HL-60/S4 (cell line): ENCODE results near the gene EML3.
"Not testable (repeated sequence)": the region's sequence is repeated elsewhere in the genome, so short reads cannot be mapped to it uniquely, and the experiment has no call there.

Experiments
- in situ Hi-C: fragments of 300-500 bp; cut with MboI; formaldehyde crosslinking; loops from 2 replicates; pipeline ENCODE4 v1.14.3; 2022; ENCODE audit warnings: low sequenced_read_pairs

Gene EML3

DNA sequence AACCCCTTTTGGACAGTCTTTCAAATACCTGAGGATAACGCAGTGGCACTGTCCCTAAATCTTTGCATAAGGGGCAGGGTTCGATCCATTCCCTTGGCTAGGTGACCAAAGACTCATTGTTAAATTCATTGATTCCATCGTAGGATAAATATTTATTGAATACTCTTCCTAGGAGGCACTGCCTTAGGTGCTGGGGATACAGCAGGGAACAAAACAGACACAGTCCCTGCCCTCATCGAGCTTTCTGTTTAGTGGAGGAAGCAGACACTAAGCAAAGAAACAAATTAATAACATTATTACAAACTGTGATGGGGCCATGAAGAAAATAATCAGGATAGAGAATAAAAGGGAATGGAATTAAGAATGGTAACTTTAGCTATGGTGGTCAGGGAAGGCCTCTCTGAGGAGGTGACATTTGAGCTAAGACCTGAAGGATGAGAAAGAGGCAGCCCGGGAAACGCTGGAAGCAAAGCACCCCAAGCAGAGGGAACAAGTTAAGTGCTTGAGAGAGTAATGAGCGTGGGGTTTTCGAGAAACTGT, 8.5 kb upstream of the EML3 start:
- in situ Hi-C loops: no loop called here

DNA sequence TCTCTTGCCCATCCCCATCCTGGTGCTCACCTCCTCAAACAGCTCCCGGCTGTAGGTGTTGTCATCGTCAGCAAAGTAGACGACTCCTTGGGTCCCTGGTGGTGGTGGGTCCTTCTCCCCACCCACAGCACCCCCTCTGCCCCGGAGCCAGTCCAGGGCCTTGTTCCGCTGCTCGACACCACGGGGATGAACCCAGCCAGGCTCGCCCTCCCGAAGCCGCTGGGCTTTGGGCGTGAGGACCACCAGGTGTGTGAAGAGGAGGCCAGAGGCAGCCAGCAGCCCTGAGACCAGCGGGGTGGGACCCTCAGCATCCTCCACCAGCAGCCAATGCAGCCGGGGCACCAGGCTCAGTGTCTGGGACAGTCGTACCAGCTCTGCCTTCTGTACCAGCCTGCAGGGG, 4.4 kb upstream of the EML3 start:
- in situ Hi-C loops: not testable (repeated sequence)

DNA sequence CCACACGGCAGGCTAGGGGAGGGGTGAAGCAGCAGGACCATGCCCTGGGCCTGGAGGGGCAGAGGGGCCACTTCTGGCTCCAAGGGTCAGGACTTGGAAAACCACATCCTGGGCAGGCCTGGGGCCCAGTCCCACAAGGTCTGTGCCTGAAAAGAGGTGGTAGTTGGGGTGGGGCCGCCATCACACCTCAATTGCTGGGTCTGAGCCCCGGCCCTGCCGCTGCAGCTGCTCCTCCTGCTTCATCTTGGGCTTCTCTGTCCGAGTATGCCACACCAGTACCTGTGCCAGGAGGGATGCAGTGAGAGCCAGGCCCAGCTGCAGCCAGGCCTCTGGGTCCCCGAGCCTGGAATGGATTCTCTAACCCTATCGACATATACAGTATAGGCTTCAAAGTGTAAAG, 2.9 kb upstream of the EML3 start:
- in situ Hi-C loops: no loop called here

DNA sequence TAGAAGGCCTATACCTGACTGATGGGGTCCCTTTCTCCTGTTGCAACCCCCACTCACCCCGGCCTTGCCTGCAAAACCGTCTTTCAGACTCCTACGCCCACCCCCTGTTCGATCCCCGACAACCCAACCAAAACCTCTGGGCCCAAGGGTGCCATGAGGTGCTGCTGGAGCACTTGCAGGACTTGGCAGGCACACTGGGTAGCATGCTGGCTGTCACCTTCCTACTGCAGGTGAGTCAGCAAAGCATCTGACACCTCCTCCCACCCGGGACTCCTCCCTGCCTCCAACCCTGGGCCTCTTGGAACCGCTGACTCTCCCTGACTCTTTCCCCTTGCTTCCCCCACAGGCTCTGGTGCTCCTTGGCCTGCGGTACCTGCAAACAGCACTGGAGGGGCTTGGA, 1.7 kb upstream of the EML3 start:
- in situ Hi-C loops: no loop called here

DNA sequence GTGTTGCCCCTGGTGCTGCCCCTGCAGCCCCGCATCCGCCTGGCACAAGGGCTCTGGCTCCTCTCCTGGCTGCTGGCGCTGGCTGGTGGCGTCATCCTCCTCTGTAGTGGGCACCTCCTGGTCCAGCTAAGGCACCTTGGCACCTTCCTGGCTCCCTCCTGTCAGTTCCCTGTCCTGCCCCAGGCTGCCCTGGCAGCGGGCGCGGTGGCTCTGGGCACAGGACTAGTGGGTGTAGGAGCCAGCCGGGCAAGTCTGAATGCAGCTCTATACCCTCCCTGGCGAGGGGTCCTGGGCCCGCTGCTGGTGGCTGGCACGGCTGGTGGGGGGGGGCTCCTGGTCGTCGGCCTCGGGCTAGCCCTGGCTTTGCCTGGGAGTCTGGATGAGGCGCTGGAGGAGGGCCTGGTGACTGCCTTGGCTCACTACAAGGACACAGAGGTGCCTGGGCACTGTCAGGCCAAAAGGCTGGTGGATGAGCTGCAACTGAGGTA, 760 bp upstream of the EML3 start:
- in situ Hi-C loops: no loop called here

DNA sequence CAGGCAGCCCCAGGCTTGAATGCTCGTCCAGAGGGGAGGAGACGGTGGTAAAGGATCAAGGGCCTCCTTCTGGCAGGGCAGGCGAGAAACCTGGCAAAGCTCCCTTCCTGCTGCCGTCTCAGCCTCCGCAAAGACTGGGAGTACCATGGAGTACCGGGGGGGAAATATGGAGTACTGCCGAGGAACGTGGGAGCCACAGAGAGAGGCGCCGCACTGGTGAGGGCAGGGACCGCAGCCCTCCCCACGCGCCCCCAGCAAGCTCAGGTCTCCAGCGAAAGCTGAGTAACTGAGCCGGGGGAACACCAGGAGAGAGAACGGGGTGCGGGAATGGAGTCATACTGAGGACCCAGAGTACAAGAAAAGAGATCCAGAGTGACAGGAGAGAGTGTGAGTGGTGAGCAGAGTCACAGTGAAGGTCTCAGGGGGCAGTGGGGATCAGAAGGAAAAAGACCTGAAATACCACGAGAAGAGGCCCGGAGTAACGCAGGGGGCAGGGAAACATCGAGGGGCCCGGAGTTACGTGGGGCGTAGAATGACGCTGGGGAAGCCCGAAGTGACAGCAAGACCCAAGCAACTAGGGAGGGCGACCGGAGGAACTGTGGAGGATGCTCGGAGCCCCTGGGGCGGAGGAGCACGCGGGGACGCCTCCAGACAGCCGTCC, 740 bp downstream of the EML3 start:
- in situ Hi-C loops: no loop called here

DNA sequence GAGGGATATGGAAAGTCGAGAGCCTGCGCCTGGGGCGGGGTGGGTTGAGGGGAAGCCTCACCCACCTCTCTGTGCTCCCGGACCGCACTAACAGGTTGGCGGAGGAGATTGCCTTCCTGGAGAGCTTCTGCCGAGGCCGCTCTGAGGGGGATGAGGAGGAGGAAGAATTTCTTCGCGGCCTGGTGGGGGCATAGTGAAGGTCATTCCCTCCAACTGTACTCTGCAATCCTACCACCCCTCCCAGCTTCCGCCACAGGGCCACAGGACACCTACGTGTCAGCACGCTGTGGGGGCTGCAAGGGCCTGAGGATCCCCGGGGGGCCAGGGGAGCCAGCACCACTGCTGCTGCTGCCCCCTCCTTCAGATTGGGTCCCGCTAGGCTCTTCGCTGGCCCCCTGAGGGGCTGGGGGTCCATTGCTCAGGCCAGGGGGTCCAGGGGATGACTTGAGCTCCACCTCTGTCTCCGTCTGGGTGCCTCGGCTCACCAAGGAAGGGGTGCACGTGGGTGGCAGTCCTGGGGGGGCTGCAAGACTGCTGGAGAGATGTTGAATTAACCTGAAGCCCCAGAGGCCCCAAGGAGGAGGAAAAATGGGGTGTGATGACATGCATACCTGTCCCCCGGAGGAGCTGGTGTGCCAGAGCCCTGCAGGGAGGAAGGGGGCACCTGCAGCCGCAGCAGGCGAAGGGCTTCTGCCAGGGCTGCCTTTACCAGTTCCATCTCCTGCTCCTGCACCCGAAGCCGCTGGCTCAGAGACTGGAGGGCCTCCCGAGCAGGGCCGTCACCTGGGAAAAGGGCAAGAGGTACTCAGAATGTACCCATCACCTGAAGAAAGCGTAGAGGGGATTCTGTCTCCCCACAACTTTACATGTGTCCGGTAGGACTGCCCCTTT, 1.5 kb downstream of the EML3 start:
- in situ Hi-C loops: no loop called here

DNA sequence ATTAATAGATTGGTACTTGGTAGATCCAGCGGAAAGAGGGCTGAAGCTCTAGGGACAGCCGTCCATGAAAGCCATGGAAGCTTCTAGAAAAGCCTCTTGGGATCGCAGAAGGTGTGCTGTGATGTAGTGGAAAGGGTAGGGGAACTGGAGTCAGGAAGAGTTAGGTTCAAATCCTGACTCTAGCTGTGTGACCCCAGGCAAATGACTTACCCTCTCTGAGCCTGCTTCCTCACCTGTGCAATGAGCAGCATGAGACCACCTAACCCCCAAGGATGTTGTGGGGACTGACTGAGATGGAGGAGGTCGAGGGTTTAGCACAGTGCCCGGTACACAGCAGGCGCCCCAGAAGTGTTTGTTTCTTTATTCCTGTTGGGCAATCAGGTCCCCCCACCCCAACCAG, 2.2 kb downstream of the EML3 start:
- in situ Hi-C loops: no loop called here

DNA sequence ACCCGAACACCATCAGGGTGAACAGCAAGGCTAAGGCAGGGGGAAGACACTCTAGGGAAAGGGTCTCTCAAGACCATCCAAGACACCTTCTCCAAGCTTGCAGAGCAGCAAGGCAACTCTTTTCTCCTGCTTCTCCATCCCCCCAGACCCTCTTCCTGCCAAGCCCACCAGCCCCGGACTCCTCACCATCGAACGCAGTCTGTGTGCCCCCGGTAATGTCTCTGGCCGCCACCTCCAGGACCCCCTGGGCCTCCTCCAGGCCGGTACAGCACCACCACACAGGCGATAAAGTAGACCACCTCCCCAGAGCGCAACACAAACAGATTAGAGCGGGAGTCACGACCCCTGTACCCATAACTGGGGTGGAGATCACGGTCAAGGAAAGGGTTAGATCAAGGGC, 3.8 kb downstream of the EML3 start:
- in situ Hi-C loops: no loop called here

DNA sequence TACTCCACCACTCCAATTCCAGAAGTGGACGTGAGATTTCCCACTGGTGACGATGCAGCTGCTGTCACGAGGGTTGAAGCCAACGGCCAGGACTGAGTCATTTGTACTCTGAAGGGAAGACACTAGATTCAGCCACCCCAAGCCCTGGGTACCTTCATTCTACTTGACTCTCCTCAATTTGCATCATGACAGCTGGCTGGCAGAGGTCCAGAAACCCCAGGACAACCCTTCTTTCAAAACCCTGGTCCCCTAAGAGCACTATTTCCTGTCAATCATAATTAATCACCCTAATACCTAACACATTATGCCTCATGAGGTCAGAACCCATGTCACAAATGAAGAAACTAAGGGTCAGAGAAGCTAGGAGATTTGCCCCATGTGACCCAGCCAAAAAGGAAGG, 4.9 kb downstream of the EML3 start:
- in situ Hi-C loops: no loop called here

DNA sequence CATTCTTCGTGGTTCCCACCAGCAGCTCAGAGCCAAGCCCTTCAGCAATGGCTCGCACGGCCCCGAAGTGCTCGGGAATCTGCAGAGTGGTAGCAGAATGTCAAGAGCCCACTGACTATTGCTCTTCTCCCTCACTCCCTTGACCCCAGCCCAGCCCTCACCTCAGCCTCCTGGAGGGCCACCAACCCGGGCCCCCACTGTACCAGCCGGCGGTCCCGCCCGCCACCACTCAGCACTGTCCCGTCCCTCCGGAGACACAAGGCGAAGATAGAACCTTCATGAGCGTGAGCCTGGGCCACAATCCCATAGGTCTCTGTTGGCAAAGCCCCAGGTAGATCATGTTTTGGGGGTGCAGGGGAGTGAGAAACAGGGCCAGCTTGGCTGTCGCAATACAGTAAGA, 6.7 kb downstream of the EML3 start:
- in situ Hi-C loops: no loop called here

DNA sequence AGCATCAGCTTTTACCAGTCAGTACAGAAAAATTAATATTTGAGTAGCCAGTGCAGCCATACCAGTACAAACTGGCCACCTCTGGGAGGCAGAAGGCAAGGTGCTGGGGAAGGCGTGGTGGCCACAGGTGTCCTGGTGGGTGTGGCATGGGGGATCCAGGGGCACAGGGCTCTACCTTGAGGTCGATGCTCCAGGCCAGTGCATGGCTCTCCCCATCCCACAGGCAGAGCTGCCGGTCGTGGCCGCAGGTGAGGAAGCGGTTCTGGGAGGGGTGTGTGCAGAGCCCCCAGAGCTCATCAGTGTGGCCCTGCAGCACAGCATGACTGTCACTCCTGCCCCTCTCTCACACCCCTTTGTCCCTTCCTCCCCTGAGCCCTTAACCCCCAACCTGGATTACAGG, 7.1 kb downstream of the EML3 start:
- in situ Hi-C loops: no loop called here

DNA sequence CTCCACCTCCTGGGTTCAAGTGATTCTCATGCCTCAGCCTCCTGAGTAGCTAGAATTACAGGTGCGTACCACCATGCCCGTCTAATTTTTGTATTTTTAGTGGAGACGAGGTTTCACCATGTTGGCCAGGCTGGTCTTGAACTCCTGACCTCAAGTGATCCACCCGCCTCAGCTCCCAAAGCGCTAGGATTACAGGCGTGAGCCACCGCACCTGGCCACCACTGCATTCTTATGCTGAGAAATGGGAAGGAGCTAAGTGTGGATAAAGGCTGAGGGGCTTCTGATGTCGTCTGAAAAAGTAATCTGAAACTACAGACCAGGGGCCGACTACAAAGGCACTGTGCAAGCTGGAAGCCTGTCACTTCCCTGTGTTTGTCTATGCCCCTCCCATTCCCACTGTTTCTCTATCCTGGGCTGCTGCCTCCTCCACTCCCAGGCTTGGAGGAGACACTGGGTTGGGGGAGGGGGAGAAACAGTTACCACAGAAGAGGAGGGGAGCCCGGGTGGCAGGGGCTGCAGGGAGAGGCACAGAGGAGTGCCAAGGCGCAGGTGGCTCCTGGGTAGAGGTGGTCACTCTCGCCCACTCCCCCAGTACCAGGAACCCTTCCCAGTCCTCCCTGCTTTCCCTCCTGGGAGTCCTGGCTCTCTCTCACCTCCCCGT, 8.0 kb downstream of the EML3 start:
- in situ Hi-C loops: no loop called here

DNA sequence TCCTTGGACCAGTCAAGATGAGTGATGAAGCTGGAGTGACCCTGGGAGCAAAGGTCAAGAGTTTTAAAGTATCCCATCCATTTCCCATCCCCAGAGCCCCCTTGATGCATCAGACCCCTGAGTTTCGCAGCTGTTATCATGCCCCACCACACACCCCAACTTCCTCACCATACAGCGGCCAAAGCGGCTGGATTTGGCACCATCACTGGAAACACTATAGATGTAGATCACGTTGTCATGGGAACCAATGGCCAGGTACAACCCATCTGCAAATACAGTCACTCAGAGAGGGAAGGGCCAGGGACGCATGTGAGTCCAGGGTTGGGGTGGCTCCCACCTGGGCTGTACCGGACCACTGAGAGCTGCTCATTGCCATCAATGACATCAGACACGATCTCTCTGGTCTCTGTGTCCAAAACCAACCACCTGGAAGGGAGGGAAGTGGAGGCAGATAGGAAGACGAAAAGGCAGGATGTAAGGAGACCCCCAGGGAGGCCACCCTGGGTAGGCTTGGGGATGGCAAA, 8.7 kb downstream of the EML3 start:
- in situ Hi-C loops: no loop called here

DNA sequence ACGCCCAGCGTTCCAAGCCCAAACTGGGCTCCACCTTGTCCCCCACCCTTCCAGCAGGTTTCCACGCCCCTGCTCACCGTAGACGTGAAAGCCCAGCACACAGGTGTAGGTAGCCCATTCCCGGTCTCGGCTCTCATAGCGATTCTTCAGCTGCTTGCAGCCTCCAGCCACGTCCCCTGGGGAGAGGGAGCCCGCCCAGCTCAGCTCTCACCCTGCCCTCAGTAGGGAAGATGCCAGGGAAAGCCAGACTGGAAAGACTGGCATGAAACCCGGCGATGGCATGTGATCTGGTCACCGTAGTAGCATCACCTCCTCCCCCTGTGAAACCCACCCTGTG, 9.5 kb downstream of the EML3 start:
- in situ Hi-C loops: no loop called here

DNA sequence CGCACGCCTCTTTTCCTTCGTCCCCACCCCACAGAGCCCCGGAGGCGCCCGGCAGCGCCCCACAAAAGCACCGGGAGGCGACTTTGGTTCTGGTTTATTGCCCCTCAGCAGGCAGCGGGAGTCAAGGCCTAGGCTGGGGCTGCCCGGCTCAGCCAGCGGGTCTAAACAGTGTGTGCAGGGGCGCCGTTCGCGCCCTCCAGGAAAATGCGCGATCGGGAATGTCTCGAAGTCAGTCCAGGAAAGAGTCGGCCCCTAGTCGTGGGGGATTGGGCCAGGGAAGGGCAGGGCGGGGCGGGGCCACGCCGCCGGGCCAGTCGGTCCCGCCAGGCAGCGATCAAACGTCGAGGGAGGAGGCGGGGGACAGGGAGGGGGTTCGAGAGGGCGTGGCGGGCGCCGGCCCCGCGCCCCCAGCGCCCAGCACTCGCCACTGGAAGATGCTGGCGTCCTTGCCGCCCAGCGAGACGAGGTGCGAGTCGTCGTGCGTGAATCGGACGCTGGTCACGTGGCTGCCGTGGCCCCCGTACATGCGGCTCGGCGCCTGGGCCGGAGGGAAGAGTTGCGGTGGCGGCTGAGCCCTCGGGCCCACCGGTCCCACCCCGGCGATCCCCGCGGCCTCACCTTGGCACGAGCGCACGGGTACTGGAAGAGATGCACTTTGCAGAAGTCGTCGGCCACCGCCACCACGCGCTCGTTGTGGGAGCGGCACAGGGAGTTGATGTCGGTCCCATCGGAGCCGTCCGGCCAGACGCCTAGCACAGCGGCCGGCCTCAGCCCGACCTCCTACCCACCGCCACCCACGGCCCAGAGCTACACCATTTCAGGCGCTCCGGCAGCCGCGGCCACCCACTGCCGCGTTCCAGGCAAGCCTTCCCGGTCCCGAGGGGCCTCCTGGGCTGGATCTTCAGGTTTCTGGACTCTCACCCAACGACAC, 10.2 kb downstream of the EML3 start:
- in situ Hi-C loops: no loop called here

DNA sequence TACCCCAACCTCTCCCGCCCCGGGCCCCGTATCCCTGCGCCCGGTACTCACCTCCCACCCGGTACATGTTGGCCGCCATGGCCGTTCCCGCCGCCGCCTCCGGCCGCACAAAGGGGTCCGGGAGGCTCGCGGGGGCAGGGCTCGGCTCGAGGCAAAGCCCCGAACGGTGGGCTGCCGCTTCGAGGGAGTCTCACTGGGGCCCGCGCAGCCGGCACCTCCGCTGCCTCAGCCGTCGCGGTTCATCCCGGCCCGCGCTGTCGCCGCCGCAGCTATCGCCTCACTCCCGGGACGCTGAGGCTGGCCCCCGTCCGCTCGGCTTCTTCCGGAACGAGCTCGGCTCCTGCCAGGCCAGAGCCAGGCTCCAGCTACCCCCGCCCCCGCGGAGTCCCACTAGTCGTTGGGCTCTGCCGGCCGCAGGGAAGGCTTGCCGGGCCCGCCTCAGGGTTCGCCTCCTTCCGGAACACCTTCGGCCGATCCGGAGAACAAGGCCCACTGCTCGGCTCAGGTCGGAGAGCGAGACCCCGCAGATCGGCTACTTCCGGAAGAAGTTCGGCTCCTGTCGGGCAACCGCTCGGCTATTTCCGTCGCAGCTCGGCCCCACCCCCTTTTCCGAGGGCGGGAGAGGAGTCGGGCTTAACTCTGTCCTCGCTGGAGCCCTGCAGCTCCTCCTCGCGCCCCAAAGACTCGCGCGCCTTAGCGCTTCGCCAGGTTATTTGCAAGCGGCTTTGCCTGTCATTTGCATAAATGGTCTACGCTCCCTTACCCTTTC, 11.0 kb downstream of the EML3 start, which contains the start of gene MTA2:
Gene MTA2, minus strand, starts transcription at position 494 of the 769 bp plus-strand sequence. Its CDS starts 415 bp downstream, at position 79.
- in situ Hi-C loops: no loop called here

DNA sequence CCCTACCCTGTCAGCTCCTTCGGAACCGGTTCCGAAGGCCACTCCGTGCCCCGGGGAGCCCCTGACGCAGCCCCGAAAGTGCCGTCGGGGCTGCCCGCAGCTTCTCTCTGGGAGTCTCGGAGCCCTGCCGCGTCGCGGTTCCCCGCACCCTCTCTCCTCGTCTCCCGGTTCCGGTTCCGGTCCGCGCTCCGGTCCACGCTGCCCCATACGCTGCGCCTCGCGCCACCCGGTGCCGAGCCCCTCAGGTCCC, 11.5 kb downstream of the EML3 start:
- in situ Hi-C loops: no loop called here

DNA sequence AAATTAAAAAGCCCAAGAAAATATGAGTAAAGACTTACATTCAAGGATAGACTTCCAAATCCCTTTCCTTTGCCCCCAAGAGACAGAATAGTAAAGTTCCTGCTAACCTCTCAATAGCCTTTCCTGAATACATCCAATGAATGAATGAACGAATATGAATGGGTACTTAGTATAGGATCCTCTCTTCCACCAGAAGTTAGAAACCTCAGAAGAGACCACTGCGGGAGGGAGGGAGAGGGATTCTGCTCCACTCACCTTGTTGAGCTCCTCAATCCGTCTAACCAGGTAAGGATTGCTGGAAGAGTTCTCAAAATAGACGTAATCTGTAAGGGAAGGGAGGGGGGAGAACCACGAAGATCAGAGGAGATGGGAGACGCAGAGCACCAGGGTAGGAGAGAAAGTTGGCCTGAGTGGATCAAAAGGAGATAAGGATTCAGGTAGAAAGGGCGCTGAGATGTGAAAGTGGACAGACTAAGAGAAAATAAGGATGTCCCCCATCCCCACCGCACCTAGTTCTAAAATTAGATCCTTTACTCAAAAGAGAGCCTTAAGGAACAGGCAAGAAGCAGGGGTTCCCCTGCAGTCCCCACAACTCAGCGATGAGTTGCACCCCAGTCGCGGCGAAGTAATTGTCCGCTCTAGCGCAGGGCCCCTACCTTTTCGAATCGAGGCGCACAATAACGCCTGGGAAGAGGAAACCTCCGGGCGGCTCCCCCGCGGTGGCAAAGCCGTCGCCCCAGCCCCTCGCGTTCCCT, 12.0 kb downstream of the EML3 start:
- in situ Hi-C loops: no loop called here
